Left renal cortex interstitium (tissue), 4 donors: ENCODE data around the gene OPTC. TPM values are rescaled to one million over a fixed set of nuclear protein-coding genes. Genes with fewer than 3 reads are reported as not detected.

Experiments used
- DNase-seq, 4 donors: peaks; one replicate each; pipeline ENCODE4 v3.0.0-alpha.2; 2013; ENCODE audit warnings: low read depth in 4 of 4, low spot score in 2 of 4, missing footprints in 1 of 4
- polyA plus RNA-seq, 4 donors: library from polyadenylated mRNA; unstranded; fragments of 120-200 nt; gene quantifications; one replicate each; pipeline ENCODE4 v1.2.1, GENCODE V29; 2013; ENCODE audit not compliant: insufficient read length in 4 of 4

OPTC gene
- polyA plus RNA-seq, 4 donors: not detected

- no peak for DNase-seq
These were observed 35.3 kb downstream of the OPTC start for GRCh38 chr1:203528976-203529835.

GRCh38 chr1:203531063-203531462, 37.1 kb downstream of the OPTC start:
- no peak for DNase-seq

DNA sequence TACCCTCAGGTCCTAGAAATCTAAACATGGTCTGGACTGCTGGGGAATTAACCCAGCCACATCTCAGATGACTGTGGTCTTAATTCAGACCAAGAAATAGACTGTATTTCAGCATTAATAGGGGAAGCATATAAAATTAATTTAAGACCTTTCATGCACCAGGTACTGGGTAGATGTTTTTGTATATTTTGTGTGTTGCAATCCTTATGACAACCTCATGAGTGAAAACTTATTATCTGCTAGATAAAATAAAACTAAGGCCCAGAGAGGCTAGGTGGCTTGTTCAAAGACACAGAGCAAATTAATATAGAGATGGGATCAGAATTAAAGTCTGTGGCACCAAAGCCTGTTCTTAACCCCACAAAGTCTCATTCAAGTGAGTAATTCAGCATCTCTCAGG, 40.1 kb downstream of the OPTC start:
- DNase-seq: no peak

GRCh38 chr1:203534526-203534925, 40.6 kb downstream of the OPTC start:
- no peak for DNase-seq

GRCh38 chr1:203536575-203536974, 42.6 kb downstream of the OPTC start:
- no peak for DNase-seq

GRCh38 chr1:203536980-203537455, 43.1 kb downstream of the OPTC start:
- DNase-seq: no peak

GRCh38 chr1:203537806-203538464, 44.0 kb downstream of the OPTC start:
- no peak for DNase-seq

DNA sequence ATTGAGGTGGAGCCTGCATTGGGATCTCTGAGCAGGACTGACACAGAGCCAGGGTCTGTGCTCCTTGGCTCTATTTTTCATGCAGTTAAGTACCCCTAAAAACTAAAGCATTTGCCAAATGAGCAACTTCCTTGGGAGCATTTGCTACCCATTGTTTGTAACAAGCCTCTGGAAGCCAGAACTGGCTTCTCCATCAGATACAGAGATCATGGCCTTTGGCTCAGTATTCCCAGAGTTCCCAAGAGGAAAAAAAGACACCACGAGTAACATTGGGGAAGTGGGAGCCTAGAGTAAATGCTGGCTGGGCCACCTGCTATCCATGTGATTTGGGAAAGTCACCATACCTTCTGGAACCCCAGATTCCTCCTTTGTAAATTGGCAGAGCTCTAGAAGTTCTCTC, 44.8 kb downstream of the OPTC start:
- DNase-seq: no peak

- no peak for DNase-seq
These were observed 46.0 kb downstream of the OPTC start for GRCh38 chr1:203539831-203540546.

DNA sequence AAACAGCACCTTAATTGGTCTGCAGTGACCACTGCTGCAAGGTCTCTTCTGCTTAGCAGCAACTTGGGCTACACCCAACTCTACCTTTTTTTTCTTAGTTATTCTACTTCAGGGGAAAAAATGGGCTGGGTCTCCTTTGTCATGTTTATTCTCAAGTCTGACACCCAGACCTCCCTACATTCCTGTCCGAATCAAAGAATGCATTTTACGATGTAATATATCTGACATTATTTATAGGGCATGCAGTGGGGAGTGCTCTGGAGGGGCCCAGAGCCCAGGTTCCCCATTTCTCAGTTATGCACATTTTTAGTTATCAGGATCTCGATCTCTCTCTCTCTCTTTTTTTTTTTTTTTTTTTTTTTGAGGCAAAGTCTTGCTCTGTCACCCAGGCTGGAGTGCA, 50.5 kb downstream of the OPTC start:
- no peak for DNase-seq

DNA sequence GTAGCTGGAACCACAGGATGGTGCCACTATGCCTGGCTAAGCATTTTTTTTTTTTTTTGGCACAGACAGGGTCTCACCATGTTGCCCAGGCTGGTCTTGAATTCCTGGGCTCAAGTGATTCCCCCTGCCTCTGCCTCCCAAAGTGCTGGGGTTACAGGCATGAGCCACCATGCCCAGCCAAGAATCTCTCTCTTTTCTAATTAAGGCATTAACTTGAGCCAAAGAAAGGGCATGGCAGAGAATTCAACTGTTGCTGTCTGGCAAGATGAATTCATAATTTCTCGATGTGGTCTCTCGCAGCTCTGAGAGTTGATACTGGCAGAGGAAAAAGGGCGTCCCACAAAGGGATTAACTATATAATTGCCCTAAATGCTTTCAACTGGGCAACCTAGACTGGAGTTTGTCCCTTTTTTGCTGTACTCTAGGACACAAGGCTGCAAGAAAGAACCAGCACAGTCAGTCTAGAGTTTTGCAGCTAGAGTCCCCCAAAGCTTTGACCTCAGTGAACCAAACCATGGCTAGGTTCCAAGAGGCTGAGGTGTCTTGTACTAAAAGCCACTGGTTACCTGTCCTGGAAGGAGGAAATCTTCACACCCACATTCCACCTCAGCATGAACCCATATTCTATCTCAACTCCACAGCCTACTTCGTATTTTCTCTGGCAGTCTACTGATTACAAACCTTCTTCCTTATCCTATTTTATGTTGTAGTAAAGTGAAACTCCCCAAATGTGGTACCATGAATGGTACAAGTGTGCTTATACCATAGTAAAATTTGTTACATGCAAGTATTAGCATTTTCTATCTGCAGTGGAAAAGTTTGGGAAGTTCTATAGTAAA, 51.2 kb downstream of the OPTC start:
- DNase-seq: no peak

- no peak for DNase-seq
These were observed 52.3 kb downstream of the OPTC start for GRCh38 chr1:203546274-203546673.

- DNase-seq: no peak
These were observed 53.2 kb downstream of the OPTC start for GRCh38 chr1:203547147-203547546.

GRCh38 chr1:203547771-203548421, 53.9 kb downstream of the OPTC start:
- no peak for DNase-seq

DNA sequence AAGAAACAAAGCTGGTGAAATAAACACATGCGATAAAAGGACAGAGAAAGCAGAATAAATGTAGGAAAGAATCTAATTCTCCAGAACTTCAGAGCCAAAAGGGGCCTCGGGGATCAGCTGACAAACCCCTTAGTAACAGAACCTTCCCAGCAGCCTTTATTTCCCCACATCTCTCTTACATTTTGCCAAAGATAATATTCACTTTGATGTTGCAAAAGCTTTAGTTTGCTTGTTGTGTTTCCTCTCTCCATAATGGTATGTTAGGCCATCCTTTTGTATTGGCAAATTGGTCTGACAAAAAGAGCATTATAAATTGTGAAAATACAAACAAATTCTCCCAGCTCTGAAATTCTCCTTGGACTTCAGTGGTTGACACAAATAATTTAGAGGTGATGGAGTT, 54.9 kb downstream of the OPTC start:
- no peak for DNase-seq

- no peak for DNase-seq
These were observed 55.4 kb downstream of the OPTC start for GRCh38 chr1:203549309-203549708.

DNA sequence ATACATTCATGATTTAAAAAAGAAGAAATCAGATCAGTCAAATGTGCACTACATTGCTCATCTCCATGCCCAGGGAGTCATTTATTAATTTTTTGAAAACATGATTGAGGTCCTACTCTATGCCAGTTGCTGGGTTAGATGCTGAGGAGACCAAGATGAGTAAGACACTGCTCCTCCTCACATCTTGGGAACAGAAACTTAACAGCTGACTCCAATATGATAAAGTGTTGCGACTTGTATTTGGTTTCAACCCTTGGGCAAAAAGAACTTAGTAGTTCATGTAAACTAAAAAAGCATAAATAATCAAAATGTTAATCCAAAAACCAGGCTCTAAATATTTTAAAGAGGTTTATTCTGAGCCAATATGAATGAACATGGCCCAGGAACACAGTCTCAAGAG, 56.9 kb downstream of the OPTC start:
- DNase-seq: no peak

DNA sequence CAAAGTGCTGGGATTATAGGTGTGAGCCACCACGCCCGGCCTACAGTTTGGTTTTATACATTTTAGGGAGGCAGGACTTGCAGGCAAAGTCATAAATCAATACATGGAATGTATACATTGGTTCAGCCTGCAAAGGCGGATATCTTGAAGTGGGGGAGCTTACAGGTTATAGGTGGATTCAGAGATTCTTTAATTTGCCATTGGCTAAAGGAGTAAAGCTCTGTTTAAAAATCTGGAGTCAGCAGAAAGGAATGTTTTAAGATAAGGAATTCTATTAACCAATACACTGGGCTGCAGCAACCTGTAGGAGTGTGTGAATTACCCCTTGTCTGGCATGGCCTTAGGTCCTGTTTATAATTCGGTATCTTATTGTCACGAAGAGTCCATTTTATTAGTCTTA, 57.6 kb downstream of the OPTC start:
- DNase-seq: no peak

GRCh38 chr1:203553496-203553895, 59.5 kb downstream of the OPTC start:
- no peak for DNase-seq

DNA sequence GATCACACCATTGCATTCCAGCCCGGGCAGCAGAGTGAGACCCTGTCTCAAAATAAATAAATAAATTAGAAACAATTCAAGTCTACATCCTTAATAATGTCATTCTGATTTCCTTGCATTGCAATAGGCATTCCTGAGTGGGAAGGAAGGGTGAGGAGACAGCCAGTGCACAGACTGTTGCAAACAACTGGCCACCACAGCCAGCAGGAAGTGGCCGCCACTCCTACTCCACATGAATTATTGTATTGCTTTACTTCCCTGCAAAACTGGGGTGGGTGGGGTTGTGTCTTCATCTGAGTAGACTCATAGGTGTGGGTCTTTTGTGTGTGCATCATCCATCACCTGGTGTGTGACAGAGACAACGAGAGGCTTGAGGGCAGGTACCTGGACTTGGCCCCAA, 60.1 kb downstream of the OPTC start:
- DNase-seq: no peak
